GM18867 (cell line): Measurements from ENCODE around the gene ARHGAP20.

Source experiments
- ATAC-seq: cut with Tn5 transposase; IDR thresholded peaks from one replicate; pipeline ENCODE4 v1.9.1; 2021; ENCODE audit warnings: mild to moderate bottlenecking, moderate library complexity; ENCODE audit not compliant: unreplicated experiment

The ARHGAP20 gene, protein sequence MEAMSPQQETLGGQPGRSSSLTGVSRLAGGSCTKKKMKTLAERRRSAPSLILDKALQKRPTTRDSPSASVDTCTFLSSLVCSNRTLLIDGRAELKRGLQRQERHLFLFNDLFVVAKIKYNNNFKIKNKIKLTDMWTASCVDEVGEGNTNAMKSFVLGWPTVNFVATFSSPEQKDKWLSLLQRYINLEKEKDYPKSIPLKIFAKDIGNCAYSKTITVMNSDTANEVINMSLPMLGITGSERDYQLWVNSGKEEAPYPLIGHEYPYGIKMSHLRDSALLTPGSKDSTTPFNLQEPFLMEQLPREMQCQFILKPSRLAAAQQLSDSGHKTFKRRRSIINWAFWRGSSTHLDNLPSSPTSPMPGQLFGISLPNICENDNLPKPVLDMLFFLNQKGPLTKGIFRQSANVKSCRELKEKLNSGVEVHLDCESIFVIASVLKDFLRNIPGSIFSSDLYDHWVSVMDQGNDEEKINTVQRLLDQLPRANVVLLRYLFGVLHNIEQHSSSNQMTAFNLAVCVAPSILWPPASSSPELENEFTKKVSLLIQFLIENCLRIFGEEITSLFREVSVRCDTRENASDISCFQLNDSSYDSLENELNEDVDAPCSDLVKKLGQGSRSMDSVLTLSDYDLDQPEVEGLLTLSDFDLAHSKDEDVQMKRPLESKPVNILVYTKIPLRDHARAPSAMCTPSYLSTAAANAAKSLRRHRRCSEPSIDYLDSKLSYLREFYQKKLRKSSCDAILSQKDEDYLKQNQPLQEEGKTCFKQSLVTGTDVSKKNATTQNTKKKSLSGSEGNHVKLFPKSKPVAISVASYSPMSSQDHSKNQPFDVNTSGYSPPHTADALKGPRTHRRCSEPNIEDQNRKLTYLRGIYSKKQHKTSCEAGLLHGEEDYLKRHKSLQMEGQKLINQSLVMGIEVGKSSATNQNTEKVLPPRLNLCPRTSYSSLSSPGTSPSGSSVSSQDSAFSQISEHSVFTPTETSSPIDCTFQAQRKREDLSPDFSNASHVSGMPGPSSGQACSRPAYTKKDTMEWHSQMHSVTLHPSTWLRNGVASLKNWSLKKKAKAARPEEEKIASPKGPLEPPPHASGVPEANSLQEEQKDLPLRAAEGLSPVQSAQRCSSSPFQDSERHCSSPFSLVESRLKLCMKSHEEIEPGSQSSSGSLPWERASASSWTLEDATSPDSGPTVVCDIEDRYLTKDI

DNA sequence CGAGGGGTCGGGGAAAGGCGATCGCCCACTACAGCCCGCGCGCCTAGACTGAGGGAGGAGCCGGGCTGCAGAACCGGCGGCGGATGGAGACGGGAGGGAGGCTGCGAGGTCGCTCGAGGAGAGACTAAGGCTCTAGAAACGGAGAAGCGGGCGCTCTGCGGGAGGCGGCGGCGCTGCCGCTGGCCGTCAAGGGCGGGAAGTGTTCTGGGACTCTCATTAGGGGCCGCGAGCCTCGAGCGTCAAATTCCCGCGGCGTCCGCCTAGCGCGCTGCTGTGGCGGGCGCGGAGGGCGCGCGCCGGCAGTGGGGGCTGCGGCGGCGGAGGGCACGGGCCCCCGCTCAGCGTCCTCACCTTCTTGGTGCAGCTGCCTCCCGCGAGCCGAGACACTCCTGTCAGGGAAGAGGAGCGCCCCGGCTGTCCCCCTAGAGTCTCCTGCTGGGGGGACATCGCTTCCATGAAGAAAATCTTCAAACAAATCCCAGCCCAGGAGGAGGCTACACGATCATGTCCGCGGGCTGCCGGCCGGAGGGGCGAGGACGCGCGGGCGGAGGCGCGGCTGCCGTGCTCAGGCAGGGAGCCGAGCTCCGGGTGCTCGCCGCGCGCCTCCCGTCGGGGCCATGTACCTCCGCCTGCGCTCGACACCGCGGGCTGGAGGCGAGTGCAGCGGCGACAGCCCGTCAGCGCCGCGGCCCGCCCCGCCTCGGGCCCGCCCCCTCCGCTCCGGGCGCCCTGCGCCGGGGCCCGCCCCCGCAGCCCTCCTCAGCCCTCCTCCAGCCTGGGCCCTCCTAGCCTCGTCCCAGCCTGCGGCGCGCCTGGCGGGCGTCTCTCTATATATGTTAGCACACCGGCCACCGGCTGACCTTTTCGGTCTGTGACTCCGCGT lies at the start of gene ARHGAP20:
Gene ARHGAP20 (minus strand): TSS at position 662 of the 883 bp plus-strand sequence. CDS start 206 bp downstream, at position 456.
- ATAC-seq: peak; percentile 77

DNA sequence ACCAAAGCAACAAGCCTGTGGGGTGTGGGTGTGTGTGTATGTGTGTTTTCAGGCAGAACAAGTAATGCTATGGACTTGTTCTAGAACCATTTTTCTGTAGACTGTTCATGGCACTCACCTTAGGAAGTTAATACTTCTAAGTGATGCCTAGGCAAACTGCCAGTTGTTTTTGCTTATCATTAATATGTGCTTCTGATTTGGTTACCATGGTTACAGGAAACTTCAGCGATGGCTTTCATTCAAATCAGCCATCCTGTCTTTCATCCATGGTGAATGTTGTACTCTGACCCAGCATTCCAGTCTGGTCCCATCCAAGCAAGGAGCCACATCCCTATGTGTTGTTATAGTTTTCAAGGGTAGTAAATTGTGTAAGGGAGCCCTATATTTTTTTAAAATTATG lies 49.8 kb upstream of the ARHGAP20 start:
- no peak for ATAC-seq

DNA sequence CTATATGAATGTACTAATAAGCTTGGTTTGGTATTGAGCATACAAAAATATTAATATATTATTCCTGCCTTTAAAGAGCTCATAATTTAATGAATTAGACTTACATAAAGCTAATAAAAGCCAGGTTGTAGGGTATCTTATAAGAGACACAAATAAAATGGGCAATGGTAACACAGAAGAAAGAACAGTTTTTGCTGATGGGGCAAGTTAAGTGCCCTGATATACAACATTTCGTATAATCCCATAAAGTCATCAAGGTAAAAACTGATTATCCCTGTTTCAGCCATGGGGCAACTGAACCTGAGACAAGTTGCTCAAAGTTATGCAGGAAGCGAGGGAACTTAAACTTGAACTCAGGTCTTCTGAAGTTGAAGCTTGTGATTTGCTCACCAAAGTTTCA lies 48.9 kb upstream of the ARHGAP20 start:
- ATAC-seq: no peak

DNA sequence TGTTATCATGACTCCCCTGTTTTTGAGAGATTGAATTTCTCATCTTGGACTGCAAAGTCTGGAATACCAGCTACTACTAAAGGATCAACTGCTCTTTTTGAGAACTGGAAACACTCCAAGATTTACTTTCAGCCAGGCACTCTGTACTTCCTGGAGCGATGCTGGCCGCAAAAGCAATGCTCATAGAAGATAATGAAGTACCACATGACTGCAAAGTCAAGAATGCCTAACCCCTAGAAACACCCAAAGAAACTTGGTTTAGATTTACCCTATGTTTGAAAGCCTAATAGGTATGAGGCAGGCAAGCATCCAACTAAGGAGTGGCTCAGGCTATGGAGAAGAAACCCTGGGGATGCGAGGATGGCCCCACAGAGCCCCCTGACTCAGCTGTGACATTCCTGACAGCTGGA lies 47.7 kb upstream of the ARHGAP20 start:
- ATAC-seq: no peak

DNA sequence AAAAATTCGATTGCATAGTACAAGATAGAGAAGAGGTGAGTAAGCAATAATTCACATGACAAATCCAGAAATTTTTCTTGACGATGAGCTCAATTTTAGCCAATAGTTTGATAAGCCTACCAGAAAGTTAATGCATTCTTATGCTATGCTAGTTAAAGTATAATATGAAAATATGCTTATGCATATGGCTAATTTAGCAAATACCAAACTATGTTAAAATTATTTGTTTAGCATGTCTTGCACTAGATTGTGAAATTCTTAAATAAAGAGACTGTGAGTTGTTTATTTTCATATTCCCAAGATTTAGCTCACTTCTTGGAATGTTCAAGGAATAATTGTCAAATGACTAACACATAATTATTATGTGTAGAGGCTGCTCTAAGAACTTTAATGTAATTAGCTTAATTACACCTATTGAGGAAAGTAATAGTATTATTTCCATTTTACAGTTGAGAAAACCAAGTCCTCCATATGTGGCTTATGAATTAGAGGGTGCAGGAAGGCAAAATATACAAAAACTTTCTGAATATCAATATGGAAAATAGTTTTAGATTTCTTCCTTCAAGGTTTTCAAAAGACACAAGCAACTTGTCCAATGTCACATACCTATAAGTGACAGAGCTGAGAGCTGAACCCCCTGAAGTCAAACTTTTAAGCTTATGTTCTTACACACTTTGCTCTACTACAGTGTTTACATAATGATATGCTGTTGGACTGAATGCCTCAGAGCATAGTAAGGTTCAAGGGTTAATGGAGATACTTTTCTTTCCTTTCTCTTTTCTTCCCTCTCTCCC lies 45.9 kb upstream of the ARHGAP20 start:
- no peak for ATAC-seq

DNA sequence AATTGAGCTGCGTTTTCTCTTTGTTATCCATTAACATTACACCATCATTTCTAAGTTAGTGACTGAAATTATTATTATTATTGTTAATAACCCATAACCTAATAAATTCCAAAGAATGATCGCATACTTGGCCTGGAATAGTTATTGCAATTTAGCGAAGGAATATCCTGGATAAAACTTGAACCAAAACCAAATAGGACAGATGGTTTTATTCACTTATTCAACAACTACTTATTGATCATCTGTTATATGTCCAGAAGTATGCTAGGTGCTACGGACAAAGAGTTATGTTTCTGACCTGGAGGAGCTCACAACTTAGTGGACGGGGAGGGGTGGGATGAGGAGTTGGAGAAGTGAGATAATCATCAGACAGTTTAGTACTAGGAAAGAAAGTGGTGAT lies 44.8 kb upstream of the ARHGAP20 start:
- no peak for ATAC-seq

DNA sequence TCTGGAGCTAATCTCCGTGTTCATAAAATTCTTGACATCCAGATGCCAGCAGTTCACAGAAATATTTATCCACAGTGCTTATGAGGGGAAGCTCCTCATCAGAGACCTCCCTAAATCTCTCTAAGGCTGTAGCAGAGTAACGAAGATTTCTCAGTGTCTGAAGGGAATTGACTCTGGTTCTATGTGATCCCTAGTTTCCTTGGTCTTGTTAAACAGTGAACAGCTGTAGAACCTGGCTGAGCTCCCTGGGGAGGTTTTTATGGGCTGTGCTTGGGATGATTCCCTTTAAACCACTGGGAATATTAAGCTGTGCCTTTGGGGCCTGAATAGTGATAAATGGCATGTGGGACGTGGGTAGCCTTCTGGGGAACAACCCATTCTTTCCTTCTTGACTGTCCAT lies 43.7 kb upstream of the ARHGAP20 start:
- no peak for ATAC-seq

DNA sequence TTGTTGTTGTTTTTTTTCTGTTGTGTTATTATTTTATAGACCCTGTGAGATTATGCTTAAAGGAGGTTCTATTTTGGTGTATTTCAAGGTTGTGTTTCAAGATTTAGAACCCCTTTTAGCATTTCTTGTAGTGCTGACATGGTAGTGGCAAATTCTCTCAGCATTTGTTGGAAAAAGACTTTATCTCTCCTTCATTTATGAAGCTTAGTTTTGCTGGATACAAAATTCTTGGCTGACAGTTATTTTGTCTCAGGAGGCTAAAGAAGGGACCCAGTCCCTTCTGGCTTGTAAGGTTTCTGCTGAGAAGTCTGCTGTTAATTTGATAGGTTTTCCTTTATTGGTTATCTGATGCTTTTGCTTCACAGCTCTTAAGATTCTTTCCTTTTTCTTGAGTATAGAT lies 40.7 kb upstream of the ARHGAP20 start:
- ATAC-seq: no peak

DNA sequence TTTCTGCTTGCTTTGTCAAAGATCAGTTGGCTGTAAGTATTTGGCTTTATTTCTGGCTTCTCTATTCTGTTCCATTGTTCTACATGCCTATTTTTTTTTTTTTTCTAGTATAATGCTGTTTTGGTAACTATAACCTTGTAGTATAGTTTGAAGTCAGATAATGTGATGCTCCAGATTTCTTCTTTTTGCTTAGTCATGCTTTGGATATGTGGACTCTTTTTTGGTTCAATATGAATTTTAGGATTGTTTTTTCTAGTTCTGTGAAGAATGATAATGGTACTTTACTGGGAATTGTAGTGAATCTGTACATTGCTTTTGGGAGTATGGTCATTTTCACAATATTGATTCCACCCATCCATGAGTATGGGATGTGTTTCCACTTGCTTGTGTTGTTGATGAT lies 37.9 kb upstream of the ARHGAP20 start:
- ATAC-seq: no peak

DNA sequence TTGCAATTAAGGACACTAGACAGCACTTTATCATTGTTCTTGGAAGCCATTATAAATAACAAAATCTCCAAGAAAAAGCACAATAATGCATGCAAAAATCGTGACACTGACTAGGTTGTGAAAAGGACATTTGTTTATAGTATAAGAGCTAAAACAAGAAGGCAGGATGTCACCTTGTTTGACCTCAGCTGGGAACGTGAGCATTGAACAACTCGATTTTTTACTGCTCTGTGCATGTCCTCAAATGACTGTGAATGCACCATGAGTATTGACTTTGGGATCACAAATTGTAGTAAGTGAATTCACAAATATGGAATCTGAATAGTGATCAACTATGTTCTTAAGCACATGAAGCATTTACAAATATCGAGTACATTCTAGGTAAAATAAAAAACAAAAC lies 35.3 kb upstream of the ARHGAP20 start:
- ATAC-seq: no peak

DNA sequence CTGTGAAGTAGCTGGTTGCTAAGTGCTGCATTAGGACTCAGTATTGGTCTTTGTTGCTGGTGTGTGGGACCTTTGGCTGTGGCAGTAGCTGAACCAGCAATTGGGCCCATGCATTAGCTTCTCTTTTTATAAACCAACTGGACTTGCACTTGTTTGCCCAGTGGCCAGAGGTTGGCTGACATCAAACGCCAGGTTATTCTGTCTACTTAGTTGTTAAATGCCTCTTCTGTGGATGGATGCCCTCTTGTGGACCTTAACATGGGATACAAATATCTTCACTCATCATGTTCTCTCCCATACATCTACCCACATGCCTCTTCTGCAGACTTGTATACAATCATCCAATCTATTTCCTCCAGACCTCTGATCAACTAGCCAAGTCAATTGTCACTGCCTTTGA lies 26.4 kb upstream of the ARHGAP20 start:
- no peak for ATAC-seq

DNA sequence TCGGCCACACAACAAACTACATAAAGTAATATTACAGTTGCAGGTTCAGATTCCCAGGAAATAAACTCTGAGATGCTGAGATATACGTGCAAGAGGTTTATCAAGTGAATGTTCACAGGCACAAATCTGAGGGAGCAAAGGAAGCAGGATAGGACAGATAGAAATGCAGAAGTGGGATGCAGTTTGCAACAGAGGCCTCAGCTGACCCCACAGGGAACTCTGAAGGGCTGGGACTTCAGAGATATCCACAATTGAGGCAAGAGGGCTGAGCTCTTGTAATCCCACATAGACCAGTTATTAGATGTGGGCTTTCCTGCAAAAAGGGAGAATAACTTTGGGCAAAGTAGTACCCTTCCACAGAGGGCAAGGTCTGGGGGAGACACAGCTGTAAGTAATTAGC lies 25.4 kb upstream of the ARHGAP20 start:
- ATAC-seq: no peak

DNA sequence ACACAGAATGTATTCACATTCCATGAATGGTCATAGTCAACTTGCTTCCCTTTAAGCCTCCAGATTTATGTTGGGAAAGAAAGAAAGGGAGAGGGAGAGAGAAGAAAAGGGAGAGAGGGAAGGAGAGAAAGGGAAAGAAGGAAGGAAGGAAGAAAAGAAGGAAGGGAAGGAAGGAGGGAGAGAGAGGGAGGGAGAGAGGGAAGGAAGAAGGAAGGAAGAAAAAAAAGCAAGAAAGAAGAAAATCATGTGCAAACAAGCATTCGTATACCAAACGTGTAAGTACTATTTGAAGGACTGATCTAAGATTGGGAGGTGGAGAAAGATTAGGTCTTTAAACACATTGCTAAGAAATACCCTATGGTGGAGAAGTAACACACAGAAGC lies 23.9 kb upstream of the ARHGAP20 start:
- no peak for ATAC-seq

DNA sequence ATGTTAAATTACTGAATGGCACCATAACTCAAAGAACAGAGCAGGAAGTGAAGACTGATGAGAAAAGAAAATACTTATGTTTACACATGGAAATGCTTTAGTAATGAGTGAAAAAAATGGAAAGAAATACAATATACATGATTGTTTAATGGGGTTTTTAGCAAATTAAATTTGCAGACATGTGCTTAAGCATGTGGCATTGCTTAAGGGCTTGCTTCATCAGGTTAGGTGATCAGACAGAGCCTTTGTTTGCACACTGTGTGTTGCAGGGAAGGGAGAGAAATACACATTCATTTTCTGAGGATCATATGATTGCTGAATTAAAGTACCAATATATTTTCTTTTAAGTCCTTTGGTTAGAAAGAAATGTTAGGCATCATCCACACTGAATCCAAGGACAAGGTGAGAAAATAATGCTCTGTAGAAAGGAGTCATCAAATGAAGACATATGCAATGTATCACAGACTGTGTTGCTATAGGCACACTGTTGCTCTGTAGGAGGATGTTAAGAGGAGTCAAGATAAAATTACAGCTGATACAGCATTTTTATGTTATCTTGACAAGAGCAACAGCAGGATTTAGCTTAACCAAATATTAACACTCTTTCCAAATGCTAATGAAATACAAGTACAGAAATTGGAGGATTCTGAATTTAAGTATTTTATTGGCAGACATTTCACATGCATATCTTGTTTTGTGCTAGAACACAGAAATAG lies 23.4 kb upstream of the ARHGAP20 start:
- ATAC-seq: no peak

DNA sequence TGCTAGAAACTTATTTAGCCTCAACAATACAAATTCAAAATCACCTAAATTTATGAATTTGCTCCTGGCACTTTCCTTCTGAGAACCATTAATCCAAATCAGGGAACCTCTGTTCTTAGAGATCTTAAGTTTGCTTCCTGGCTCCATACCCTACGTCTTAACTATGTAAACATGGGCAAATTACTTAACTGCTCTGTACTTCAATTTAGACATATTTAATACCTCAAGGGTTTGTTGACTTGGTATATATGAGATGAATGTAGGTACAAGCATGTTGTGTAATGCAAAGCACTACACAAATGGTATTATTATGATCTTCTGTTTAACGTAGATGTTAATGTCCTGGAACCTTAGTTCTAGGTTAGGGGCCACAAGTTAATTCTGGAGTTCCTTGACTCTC lies 22.6 kb upstream of the ARHGAP20 start:
- ATAC-seq: no peak

DNA sequence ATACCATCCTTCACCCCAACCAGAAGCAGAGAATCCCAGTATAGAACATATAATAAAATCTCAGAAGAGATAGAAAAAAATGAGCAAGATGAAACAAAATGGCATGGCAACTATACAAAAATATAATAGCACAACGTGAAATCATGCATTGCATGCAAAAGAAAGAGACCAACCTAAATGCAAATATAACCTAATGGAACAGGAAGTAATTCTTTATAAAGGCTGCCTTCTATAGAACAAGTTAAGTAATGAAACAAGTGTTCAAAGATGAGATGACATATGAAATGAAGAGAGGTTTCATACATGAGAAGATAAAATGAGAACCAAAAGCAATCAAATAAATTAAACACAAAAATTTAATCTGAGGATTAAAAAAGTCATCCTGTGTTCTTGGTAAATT lies 18.5 kb upstream of the ARHGAP20 start:
- ATAC-seq: no peak

DNA sequence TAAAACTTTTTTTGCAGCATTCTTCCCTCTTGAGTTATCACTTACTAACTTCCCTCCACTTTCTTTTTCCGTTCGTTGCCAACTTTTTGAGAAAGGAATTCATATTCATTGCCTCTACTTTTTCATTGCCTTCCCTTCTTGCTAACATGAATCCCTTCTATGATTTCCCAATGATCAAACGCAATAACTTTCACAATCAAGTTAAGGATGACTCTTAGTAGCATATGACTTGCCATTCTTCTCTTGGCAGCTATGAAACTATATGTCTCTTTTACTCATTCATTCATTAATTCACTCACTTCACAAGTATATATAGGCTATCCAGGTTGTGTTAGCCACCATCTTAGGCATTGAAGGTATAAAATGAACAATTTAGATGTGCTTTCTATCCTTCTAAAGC lies 16.6 kb upstream of the ARHGAP20 start:
- ATAC-seq: no peak

DNA sequence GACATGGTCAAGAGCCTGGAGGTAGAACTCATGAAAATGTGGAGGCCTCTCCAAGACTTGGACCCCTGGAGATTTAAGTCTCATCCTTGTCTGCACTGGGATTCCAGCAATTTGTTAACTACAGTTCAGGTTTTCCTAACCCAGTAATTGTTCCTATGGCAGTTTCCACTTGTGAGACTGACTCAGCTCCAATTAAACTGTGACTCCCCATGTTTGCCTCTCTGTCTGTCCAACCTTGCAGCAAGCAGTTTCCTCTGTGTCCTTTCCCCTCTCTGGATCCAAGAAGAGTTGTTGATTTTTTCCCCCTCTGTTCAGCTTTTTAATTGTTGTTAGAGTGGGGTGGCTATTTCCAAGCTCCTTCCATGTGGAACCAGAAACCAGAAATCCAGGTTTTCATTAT lies 16.2 kb upstream of the ARHGAP20 start:
- no peak for ATAC-seq

DNA sequence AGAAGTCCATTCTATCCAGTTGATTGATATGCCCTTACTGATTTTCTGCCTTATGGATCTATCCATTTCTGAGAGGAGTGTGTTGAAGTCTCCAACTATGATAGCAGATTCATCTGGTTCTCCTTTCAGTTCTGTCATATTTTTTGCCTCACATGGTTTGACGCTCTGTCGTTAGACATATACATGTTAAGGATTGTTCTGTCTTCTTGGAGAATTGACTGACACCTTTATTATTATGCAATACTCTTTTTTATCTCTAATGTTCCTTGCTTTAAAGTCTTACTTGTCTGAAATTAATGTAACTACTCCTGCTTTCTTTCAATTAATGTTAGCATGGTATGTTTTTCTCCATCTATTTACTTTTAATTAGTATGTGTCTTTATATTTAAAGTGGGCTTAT lies 12.1 kb upstream of the ARHGAP20 start:
- no peak for ATAC-seq
